ENCODE measurements around the gene CACNA1D.

The CACNA1D gene

DNA sequence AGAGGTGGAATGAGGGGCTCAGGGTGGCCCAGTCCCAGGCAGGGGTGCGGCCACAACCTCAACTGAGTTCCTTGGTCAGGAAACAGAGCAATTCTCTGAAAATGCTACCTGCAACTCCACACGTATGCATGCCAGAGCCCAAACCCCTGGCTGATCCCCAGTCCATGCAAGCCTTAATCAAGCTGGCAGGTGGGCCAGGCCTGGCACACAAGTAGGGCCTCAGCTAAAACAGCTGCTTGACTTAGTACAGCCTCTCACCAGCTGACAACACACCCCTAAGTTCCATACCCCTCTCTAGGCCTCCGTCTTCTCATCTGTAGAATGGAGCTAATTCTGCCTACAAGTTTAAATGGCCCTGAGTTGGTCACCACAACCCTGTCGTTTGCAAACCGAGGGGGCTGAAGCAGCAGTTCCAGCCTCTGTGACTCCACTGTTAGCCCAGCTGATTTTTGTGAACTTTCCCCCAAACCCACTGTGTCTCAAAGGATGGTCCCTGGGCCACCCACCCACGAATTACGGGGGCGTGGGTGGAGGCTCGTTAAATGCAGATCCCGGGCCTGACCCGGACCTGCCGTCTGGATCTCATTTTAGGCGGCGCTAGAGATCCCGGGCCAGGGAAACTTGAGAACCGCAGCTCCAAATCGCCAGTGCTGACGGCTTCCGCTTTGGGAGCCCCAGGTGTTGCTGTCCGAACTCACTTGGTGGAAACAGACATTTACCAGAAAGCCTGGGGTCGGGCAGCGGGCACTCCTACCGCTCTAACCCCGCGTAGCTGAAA, 350.9 kb downstream of the CACNA1D start:
- DNase-seq (ENCODE audit: low read depth): peak; percentile 60
- peak overlapping the region; percentile 56 for H3K4me3 ChIP-seq (ENCODE audit: low read depth, low read length)
- TF ChIP-seq, protein P1, sequence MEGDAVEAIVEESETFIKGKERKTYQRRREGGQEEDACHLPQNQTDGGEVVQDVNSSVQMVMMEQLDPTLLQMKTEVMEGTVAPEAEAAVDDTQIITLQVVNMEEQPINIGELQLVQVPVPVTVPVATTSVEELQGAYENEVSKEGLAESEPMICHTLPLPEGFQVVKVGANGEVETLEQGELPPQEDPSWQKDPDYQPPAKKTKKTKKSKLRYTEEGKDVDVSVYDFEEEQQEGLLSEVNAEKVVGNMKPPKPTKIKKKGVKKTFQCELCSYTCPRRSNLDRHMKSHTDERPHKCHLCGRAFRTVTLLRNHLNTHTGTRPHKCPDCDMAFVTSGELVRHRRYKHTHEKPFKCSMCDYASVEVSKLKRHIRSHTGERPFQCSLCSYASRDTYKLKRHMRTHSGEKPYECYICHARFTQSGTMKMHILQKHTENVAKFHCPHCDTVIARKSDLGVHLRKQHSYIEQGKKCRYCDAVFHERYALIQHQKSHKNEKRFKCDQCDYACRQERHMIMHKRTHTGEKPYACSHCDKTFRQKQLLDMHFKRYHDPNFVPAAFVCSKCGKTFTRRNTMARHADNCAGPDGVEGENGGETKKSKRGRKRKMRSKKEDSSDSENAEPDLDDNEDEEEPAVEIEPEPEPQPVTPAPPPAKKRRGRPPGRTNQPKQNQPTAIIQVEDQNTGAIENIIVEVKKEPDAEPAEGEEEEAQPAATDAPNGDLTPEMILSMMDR (IDR thresholded peaks at IDR 0.05; ENCODE audit: insufficient read depth, low read depth, low read length, missing control alignments): no peak

DNA sequence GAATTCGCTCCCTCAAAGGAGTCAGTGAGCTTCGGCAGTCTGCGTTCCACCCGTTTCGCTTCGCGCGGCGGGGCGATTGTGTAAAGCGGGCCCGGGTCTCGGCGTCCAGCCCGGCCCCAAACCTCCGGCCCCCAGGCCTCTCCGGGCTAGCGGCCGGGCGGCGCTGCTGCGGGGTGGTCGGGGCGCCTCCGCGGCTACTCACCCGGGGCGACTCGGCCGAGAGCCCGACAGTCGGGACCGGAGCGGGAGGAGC, 351.4 kb downstream of the CACNA1D start:
- H3K4me3 ChIP-seq (ENCODE audit: low read depth, low read length): peak overlapping the region; percentile 56
- DNase-seq (ENCODE audit: low read depth): no peak
- TF ChIP-seq, protein P1 (IDR thresholded peaks at IDR 0.05; ENCODE audit: insufficient read depth, low read depth, low read length, missing control alignments): no peak

DNA sequence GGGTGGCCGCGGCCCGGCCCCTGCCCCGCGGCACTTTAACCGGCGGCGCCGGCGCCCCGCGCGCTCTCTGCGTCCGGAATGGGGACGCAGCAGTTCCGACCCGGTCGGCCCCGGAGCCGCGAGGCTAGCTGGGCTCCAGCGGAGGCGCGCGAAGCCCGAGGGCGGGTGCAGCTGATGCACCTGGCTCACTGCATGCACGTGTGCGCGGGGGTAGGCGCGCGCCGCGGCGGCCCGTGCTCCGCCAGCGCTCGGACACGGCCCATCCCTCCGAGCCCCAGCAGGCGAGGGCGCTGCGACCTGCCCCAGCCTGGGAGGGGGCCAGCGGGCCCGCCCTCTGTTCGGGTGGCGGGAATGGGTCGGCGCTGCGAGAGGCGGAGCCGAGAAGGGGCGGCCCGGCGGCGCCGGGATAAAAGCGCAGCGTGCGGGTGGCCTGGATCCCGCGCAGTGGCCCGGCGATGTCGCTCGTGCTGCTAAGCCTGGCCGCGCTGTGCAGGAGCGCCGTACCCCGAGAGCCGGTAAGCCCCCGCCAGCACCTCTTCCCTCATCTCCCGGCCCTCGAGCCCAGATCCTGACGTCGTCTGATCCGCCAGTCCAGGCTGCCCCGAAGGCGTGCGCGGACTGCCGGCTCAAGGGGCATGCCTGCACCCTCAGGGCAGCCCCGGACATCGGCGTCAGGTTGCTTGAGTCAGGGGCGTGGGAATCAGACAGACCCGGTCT, 351.9 kb downstream of the CACNA1D start, which contains the start of the genes CHDH and IL17RB:
CHDH (minus strand) TSS at position 286 of the 717 bp plus-strand sequence. CDS start 22,411 bp downstream, outside the sequence.
IL17RB (plus strand) TSS at position 435 of the 717 bp plus-strand sequence; CDS start at position 456, 21 bp downstream.
- peak; percentile 71 for DNase-seq (ENCODE audit: low read depth)
- TF ChIP-seq, protein P1 (IDR thresholded peaks at IDR 0.05; ENCODE audit: insufficient read depth, low read depth, low read length, missing control alignments): no peak
- peak within 1 kb of the TSS; percentile 56 for H3K4me3 ChIP-seq (ENCODE audit: low read depth, low read length)

DNA sequence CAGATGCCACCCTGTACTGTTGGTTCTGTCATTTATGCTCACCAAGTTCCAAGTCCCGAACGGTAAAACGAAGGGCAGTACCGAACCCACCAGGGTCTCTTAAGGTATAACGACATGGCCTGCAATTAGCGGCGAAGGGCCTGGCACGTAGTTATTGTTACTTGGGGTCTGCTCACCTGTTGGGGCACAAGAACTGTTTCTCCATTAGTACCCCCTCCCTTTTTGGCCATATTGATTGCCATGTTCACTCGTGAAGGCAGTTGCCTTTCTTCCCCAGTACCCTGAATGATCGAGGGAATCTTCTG, 352.4 kb downstream of the CACNA1D start:
- TF ChIP-seq, protein P1 (IDR thresholded peaks at IDR 0.05; ENCODE audit: insufficient read depth, low read depth, low read length, missing control alignments): no peak
- no peak for DNase-seq (ENCODE audit: low read depth)
- peak overlapping the region; percentile 56 for H3K4me3 ChIP-seq (ENCODE audit: low read depth, low read length)

DNA sequence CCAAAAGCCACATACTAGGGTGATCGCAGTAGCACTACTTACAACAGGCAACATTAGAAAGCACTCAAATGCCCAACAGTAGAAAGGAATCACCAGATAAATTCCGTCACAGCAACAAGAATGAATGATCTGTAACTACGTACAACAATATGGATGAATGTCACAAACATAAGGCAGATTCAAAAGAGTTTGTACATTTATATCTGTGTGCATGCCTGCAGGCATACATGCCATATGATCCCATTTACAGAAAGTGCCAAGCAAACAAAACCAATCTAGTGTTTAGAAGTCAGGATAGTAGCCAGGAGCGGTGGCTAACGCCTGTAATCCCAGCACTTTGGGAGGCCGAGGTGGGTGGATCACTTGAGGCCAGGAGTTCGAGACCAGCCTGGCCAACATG, 355.5 kb downstream of the CACNA1D start:
- no peak for DNase-seq (ENCODE audit: low read depth)
- TF ChIP-seq, protein P1 (IDR thresholded peaks at IDR 0.05; ENCODE audit: insufficient read depth, low read depth, low read length, missing control alignments): no peak
- H3K4me3 ChIP-seq (ENCODE audit: low read depth, low read length): no peak overlapping the region

DNA sequence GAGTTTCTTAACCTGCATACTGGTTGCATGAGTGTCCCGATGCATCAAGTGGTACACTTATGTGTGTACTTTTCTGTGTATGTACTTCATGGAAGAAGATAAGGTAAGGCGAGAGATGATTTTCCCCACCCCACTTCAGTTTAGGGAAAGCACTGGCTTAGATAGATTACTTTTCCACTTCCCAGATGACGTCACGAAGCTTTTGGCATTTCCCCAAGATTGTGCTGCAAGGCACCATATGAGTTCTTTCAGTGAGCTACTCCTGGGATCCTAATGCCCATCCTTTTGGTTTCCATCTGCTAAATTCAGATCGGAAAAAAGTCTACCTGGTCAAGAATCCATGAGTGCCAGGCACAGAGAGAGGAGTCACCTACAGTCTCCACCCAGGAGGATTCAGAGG, 356.5 kb downstream of the CACNA1D start:
- DNase-seq (ENCODE audit: low read depth): no peak
- no peak overlapping the region for H3K4me3 ChIP-seq (ENCODE audit: low read depth, low read length)
- TF ChIP-seq, protein P1 (IDR thresholded peaks at IDR 0.05; ENCODE audit: insufficient read depth, low read depth, low read length, missing control alignments): no peak
